ENCODE data around the gene KRT222. TPM values are rescaled to one million over a fixed set of nuclear protein-coding genes. Genes with fewer than 3 reads are reported as not detected.

The KRT222 gene
- total and polyA plus RNA-seq, 2 of the 13 experiments (the other 11 are each of a cell fraction or from before 2014, with no cell fraction given), result not detected

- TF ChIP-seq ZNF331 (CRISPR knock-in tag; IDR thresholded peaks at IDR 0.05) (peak; percentile 57), ADNP (CRISPR knock-in tag; IDR thresholded peaks at IDR 0.05) (no peak; the same call in 1 of the 2 replicates), ZNF784 (CRISPR knock-in tag; IDR thresholded peaks at IDR 0.05; ENCODE audit: borderline replicate concordance) (peak; percentile 93), ARNT (IDR thresholded peaks at IDR 0.05) (no peak), ZBTB20 (CRISPR knock-in tag; IDR thresholded peaks at IDR 0.05; ENCODE audit: borderline replicate concordance, low read depth) (peak; percentile 55; the same call in 1 of the 2 replicates), ZNF280D (CRISPR knock-in tag; IDR thresholded peaks at IDR 0.05) (peak; percentile 59), CSRNP1 (CRISPR knock-in tag; IDR thresholded peaks at IDR 0.05) (peak; percentile 93), ZSCAN31 (CRISPR knock-in tag; IDR thresholded peaks at IDR 0.05; ENCODE audit: low read depth) (peak; percentile 47), ATF7-NPFF (CRISPR knock-in tag; IDR thresholded peaks at IDR 0.05; ENCODE audit: low read depth) (peak; percentile 41; the same call in 1 of the 2 replicates), ZNF788 (CRISPR knock-in tag; IDR thresholded peaks at IDR 0.05; ENCODE audit: borderline replicate concordance) (peak; percentile 72), ZNF891 (CRISPR knock-in tag; IDR thresholded peaks at IDR 0.05) (peak; percentile 97), ZNF660 (CRISPR knock-in tag; IDR thresholded peaks at IDR 0.05; ENCODE audit: borderline replicate concordance, low read depth) (no peak), ZNF496 (CRISPR knock-in tag; IDR thresholded peaks at IDR 0.05; ENCODE audit: insufficient replicate concordance) (no peak), KLF6 (CRISPR knock-in tag; IDR thresholded peaks at IDR 0.05) (peak; percentile 69), RAD51 (IDR thresholded peaks at IDR 0.05; ENCODE audit: borderline replicate concordance) (no peak), THAP8 (CRISPR knock-in tag; IDR thresholded peaks at IDR 0.05; ENCODE audit: borderline replicate concordance) (no peak), AKAP8 (CRISPR knock-in tag; IDR thresholded peaks at IDR 0.05) (no peak), ZNF569 (CRISPR knock-in tag; IDR thresholded peaks at IDR 0.05; ENCODE audit: borderline replicate concordance) (no peak), HNRNPK (IDR thresholded peaks at IDR 0.05; ENCODE audit: low read depth, low read length, poor library complexity, severe bottlenecking) (no peak), ZBTB1 (CRISPR knock-in tag; IDR thresholded peaks at IDR 0.05; ENCODE audit: borderline replicate concordance) (peak; percentile 82; the same call in 1 of the 2 replicates), ATRX (CRISPR knock-in tag; IDR thresholded peaks at IDR 0.05; ENCODE audit: borderline replicate concordance) (0 out of 2 replicates have a peak, but pooled peaks have one; percentile 29)
Measured at GRCh38 chr17:40647624-40648383, 17.2 kb downstream of the KRT222 start, which contains the start of gene SMARCE1 (continued).

Data from HepG2 (cell line).